NOMO-1 treated with dmso at 0.1 percent for 144 hours (cell line): ENCODE results near the gene KATNA1.
"Not testable (repeated sequence)": the region's sequence is repeated elsewhere in the genome, so short reads cannot be mapped to it uniquely, and the experiment has no call there.

ENCODE experiments used
- DNase-seq: peaks from one replicate; lab custom pipeline; 2025; ENCODE audit not compliant: unreplicated experiment; lab: John Stamatoyannopoulos, UW

Gene KATNA1

DNA sequence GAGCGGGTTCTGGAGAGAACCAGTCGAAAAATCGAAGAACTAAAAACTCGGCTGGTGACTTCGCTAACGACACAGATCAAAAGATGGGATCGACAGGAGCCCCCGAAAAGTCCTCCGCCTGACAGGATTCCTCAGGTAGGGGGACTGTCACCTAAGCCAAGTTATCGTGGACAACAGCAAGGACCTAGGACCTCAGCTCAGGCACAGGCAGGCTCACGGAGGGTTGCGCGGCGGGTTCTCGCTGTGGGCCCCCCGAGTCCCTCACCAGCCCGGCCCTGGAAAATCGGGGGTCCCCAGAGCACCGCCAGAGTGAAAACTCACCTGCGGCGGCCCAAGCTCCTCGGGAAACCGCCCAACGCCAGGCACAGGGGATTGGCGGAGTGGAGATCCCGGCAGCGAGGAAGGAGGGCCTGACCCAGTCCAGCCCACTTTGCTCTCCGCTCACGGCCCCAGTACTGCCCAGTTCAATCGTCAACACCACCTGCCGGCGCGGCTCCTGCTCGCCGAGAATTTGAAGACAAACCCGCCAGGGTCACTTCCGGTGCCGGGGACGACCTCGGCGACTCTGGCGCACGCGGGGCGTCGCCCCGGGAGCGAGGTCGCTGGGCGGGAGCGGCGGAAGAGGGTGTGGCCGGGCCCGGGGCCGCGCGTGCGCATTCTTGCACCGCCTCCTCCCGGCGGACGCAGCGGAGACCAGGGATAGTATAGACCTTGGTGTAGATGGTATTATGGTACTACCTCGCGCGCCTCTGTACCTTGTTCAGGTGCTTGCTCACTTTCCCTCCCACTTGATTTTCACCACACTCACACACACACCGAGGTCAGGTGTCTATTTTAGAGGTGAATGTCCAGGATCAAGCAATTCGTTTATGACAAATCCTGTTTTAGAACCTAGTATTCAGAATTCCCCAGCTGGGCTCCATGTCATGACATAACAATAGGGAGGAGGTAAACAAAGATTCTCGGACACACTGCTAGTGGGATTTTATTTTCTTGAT, at the start of gene KATNA1:
Gene KATNA1 (minus strand): TSS at position 567 of the 998 bp plus-strand sequence. CDS start 10,167 bp downstream, outside the sequence.
- DNase-seq: peak; percentile 83

DNA sequence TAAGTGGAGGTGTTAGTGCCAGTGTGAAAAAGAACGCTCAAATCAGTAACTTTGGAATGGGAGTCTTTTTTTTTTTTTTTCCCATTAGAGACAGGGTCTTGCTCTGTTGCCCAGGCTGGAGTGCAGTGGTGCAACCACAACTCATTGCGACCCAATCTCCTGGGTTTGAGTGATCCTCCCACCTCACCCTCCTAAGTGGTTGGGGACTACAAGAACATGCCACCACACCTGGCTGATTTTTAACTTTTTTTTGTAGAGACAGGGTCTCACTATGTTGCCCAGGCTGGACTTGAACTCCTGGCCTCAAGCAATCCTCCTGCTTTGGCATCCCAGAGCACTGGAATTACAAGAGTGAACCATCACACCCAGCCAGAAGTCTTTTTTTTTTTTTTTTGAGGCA, 49.7 kb upstream of the KATNA1 start:
- no peak for DNase-seq

DNA sequence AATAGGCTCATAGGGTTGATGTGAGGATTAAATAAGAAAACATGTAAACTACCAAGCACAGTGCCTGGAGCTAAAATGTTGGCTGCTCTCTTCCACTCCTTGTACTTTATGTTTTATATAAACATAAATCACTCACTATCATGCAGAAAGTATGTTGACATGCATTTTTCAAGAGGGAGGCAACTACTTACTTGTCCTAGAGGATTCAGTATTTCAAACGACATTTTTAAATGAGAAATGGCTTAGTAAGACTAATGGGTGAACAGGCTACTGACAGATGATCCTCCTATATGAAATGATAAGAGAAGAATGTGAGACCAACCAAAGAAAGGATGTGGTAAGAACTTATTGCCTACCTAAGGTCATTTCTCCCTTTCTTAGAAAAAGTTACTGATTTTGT, 48.4 kb upstream of the KATNA1 start:
- no peak for DNase-seq

DNA sequence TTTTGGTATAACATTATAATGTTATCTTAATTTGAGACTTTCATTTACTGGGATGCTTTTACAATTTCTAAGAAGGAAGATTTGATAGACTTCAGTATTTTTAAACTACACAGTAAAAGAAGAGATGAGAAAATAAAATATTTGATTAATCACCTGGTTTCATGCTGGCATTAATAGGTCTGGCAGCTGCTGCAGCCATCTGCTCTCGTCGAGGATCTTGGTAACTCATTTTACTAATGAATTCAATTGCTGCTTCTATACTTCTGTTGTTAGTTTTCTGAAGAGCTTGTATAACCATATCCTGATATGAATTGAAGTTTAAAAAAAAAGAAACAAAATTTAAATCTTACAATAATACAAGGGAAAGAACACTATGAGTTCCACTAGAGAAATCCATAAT, 46.4 kb upstream of the KATNA1 start:
- no peak for DNase-seq

DNA sequence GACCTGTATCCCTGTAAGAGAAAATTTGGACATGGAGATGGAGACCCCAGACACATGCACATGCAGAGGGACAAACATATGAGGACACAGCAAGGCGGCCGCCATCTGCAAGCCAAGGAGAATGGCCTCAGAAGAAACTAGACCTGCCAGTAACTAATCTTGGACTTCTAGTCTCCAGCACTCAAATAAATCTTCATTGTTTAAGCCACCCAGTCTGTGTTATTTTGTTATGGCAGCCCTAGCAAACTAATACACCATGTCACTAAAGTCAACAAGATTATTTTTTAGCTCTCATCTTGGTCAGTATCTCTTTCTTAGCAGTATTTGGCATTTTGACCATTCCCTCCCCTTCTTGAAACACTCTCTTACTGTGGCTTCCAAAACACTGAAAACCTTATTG, 42.7 kb upstream of the KATNA1 start:
- no peak for DNase-seq

DNA sequence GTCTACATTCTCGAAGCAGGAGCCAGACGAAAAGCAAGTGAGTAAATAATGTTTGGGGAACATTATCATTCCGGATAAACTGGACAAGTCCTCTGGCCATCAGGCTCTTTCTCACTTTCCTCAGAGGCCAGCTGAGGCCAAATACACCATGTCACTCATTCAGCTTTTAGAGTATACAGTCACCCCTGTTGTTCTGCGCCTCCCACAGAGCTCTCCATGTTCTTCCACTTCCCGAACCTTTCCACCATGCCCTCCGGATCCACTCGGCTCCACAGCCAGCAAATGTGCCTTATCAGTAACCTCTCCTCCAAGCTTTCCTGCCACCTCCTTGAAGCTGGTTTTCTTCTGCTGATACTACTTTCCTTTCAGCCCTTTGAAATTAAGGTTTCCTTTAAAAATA, 37.7 kb upstream of the KATNA1 start:
- DNase-seq: no peak

DNA sequence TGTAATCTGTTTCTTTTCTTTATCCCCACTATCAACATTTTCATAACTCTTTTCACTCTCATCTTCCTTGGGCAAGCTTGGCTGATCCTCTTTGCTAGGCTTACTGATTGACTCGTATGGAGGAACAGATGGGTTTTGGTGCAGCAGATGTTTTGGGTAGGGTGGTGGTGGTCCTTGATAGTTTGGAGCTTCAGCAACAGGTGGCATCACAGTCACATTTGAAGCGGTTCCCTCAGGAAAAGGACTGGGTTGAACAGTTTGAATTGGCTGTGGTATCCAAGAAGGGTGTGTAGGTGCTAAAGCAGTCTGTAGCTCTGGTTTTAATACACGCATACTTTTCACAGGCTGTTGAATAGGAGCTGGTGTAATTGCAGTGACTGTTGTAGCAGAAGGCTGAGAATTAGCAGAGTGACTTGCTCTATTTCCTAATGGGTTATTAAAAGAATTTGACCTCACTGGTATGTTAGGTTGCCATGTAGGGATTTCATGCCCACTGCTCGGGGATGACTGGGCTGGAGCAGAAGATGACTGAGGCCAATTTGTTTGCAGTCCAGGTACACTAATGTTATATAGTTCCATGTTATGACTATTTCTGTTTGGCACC, 34.8 kb upstream of the KATNA1 start:
- DNase-seq: no peak

DNA sequence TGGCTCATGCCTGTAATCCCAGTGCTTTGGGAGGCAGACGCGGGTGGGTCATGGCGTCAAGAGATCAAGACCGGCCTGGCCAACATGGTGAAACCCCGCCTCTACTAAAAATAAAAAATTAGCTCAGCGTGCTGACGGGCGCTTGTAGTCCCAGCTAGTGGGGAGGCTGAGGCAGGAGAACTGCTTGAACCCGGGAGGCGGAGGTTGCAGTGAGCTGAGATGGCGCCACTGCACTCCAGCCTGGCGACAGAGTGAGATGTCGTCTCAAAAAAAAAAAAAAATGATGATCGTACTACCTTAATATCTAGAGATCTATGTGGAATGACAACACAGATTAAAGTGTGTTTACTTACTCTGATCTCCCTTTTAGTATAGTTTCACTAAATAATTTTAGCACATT, 33.3 kb upstream of the KATNA1 start:
- DNase-seq: not testable (repeated sequence)

DNA sequence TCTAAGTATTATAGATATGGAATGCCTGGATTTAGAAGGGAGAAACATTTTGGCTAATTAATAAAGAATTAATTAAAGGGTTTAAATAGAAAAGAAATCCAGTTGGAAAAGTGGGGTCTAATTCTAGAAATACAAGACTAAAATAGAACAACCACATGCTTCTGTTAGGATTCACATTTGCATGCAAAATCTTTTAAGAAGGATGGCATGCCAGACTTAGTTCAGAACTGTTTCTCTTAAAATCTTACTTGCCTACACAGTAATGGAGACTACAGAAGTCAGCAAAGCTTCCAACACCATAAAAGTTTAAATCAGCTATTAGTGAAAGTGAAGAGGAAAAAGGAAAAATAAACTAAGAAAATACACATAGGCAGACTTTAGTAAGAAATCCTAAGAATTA, 32.7 kb upstream of the KATNA1 start:
- DNase-seq: no peak

DNA sequence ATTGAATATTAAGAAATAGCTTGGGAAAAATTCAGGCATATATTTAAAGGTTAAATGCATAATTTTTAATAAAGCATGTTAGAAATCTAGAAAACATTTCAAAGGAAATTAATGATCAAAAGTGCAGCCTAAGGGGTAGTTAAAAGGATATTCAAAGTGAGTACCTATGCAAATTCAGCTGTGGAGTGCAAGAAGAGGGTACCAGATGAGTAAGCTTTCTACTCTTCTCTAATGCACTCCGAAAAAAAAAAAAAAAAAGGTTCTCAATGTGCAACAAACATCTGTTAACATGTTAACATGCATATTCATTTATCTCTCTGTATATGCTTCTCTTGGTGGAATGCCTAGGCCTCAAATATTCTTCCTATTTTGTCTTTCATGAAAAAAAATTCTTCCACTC, 32.0 kb upstream of the KATNA1 start:
- DNase-seq: no peak

DNA sequence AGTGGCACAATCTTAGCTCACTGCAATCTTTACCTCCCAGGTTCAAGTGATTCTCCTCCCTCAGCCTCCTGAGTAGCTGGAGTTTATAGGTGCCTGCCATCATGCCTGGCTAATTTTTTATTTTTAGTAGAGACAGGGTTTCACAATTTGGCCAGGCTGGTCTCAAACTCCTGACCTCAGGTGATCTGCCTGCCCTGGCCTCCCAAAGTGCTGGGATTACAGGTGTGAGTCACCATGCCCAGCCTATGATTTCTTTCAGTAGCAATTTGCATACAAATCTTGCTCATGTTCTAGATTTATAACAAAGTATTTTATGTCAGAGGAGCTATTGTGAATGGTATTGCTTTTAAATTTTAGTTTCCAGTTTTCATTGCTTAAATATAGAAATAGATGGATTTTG, 23.8 kb upstream of the KATNA1 start:
- DNase-seq: not testable (repeated sequence)

DNA sequence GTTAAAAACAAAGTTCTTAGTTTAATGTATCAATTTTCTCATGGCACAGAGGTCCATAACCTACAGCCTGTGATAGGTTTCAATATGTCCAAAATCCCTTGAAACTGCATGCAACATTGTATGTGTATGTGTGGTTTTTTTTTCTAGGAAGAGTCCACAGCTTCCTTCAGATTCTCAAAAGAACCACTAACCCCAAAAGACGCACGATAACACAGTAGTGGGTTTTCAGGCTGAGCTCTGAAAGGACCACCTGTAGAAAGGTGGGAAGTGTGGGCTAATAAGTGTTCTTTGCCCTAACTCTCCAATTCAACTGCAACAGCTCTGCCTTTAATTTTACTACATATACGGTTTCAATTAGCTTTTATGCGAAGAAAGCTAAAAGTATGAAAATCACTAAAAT, 11.5 kb upstream of the KATNA1 start:
- no peak for DNase-seq

DNA sequence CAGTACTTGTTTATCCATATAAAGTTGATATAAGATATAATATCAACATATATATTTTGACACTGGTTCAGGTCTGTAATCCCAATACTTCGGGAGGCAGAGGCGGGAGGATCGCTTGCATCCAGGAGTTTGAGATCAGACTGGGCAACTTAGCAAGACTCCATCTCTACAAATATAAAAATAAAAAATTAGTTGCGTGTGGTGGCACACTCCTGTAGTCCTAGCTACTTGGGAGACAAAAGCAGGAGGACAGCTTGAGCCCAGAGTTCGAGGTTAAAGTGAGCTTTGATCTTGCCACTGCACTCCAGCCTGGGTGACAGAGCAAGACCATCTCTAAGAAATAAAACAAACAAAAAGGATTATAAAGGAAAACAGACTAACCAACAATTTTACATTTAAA, 8.9 kb upstream of the KATNA1 start:
- DNase-seq: no peak

DNA sequence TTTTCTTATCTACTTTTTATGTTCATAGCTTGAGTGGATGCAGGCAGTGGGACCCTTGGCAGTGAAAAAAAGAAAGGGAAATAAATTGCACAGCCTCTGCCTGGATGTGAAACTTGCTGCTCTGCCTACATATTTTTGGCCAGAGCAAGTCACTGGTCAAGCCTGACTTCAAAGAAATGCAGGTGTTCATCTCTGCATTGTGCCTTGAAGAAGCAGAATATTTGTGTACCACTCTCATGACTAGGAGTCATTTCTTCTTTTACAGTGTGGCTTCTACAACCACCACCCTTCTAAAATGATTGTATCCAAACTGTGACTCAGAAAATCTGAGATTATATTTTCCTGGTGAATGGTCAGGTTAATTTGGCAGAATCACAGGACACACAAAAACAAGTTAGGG, 2.5 kb upstream of the KATNA1 start:
- DNase-seq: no peak

DNA sequence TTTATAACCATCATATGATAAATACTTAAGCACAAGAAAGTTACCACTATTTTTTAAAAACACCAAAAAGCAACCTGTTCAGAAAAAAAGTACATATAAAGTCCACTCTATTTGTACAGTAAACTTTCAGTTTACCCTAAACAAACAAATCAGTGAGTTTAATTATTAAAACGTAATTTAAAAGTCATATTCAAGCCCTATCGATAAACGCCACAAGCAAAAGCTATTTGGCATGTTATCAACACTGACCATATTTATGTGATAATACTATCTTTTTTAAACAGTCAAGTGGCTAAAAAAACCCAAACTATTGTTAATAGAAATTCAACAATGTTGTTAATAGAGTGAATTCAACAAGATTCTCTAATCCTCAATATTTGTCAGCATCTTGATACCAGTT, 1.9 kb downstream of the KATNA1 start:
- DNase-seq: no peak

DNA sequence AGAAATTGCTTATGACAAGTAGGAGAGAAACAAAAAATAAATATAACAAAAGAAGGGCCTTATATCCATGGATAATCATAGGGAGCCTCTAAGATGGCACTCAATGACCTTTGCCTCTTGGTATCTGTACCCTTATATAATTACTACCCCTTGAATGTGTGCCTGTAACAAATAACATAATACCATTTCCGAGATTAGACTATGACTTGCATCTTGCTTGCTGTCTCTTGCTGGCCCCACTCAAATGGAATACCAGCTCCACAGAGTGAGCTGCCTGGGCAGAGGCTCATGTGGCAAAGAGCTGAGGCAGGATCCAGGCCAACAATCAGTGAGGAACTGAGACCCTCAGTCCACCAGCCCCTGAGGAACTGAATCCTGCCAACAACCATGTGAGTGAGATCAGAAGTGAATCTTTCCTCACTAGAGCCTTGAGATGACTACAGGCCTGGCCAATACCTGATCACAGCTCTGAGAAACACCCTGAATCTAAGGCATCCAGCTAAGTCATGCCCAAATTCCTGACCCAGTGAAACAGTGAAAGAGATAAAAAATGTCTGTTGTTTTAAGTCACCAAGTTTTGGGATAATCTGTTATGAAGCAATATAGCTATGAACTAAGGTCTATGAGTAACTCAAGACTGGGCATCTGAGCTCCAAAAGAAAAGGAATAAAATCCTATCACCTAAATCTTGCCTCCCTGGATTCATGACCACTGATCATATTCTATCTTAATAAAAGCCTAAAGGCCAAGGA, 5.5 kb downstream of the KATNA1 start:
- no peak for DNase-seq

DNA sequence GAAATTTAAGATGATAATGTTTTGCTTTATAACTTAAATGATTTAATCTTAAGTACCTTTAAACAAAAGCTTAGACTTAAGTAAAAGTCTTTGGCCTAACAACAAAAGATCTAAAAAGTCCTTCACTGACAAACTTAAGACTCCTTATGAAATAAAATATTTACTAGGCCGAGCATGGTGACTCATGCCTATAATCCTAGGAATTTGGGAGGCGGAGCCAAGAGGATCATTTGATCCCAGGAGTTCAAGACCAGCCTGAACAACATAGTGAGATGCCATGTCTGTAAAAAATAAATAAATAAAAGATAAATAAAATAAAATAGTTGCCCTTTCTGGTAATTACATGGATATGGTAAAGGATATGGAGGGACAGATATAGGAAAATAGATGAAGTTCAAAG, 12.4 kb downstream of the KATNA1 start:
- no peak for DNase-seq

DNA sequence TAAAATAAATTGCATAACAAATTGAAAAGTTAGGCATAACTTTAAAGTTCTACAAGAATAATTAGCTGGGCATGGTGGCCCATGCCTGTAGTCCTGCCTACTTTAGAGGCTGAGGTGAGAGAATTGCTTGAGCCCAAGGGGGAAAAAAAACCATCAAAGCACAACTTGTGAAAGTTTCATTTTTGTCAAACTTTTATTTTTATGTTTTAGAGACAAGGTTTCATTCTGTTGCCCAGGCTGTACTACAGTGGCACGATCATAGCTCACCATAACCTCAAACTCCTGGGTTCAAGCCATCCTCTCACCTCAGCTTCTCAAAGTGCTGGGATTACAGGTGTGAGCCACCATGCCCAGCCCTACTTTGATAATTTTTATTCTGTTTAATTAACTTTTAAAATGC, 14.2 kb downstream of the KATNA1 start:
- no peak for DNase-seq

DNA sequence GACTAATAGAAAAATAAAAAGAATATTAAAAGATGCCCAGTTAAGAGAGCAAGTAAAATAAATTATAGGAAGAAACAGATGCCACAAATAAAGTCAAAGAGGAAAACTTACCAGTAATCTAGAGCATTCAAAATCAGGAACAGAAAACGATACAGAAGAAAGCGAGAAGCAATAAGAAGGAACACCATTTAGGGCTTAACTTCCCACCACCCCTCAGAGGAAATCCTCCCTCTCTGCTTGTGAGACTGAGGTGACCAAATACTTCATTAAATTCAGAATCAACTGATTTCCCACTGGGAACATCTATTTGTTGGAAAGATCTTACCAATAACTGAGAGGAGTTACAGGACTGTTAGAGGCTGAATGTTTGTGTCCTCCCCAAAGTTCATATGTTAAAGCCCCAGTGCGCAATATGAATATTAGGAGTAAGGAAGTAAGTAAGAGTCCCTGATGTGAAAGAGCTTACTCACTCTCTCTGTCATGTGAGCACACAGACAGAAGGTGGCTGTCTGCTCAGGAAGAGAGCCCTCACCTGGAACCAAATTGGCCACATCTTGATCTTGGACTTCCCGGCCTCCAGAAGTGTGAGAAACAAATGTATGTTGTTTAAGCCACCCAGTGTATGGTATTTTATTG, 19.5 kb downstream of the KATNA1 start:
- DNase-seq: no peak

DNA sequence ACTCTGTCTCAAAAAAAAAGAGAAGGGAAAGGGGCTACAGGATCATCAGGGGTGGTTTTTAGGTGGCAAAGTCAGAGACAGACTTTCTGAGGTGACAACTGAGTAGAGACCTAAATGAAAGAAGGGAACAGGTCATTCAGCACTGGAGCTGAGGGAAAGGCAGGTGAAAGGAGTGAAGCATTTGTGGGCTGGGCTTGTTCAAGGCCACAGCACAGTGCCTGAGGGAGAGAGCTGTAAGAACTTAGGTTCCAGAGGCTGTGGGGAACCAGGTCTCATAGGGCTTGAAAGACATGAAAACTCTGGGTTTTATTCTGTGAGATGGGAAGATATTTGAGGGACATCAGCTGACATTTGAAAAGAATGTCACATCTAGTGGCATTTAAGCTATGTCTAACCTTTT, 20.8 kb downstream of the KATNA1 start:
- DNase-seq: no peak

DNA sequence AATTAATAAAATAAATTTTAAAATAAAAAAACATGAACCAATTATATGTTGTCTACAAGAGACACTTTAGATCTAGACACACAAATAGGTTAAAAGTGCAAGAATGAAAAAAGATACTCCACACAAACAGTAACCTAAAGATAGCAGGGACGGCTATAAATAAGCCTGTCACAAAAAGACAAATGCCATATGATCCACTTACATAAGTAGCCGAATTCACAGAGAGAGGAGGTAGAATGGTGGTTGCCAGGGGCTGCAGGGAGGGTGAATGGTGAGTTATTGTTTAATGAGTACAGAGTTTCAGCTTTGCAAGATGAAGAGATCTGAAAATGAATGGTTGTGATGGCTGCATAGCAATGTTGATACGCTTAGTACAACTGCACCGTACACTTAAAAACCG, 32.7 kb downstream of the KATNA1 start:
- DNase-seq: no peak
